GM19328 (cell line): Measurements from ENCODE around the gene COQ4.
"Not testable (repeated sequence)": the region's sequence is repeated elsewhere in the genome, so short reads cannot be mapped to it uniquely, and the experiment has no call there.

Experiments
- ATAC-seq: cut with Tn5 transposase; IDR thresholded peaks from one replicate; pipeline ENCODE4 v1.9.1; 2021; ENCODE audit warnings: mild to moderate bottlenecking, moderate library complexity; ENCODE audit not compliant: unreplicated experiment

COQ4 gene

DNA sequence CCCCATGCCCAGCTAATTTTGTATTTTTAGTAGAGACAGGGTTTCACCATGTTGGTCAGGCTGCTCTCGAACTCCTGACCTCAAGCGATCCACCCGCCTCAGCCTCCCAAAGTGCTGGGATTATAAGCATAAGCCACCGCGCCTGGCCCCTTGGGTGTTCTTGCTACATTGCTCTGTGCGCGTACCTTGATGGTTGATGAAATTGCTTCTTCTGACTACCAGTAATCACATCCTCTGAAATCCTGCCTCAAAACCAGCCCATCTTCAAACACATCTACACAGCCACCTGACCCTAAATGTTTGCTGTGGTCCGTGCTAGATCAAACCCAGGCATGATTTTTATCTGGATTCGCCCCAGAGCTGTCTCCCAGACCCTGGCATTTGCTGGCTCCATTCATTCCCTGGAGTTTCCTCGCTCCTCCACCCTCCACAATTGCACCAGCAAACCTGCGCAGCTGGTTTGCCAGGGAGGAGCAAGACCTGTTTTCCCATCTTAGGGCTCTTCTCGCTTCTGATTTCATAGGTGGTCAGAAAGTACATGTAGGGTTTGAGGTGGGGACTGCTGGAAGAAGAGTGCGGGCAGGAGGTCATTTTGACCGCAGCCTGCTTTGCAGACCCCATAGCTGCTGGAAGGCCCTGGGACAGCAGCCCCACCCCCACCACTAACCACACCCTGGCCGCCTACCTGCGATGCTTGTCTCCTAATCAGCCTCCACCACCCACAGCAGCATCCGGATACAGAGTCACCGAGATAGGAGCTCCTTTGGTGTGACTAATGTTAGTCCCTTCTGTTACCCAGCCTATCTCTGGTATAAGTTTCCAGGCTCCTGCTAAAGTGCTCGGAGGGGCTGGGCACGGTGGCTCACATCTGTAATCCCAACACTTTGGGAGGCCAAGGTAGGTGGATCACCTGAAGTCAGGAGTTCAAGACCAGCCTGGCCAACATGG, 23.8 kb upstream of the COQ4 start:
- no peak for ATAC-seq

DNA sequence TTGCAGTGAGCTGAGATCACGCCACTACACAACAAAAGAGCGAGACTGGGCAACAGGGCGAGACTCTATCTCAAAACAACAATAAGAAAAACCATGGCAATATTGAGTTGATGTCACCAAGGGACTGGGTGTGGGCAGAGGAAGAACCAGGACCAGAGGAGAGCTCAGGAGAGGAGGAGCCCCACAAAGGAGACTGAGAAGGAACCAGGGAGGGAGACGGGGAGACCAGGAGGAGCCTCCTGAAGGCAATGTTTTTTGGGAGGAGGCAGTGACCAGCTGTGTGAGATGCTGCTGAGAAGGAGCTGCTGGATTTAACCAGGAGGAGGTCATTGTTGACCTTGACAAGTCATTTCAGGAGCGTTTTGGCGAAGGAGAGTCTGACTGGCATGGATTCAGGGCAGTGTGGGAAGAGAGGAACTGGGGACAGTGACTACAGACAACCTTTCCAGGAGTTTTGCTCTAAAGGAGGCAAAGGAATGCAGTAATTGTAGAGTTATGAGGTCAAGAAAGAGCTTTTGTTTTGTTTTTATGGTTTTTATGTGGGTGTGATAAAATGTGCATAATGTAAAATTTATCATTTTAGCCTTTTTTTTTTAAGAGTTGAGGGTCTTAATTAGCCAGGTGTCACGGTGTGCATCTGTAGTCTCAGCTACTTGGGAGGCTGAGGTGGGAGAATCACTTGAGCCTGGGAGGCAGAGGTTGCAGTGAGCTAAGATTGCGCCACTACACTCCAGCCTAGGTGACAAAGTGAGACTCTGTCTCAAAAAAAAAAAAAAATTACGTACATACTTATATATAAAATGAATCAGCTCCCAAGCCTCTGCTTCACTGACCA, 18.3 kb upstream of the COQ4 start:
- no peak for ATAC-seq

DNA sequence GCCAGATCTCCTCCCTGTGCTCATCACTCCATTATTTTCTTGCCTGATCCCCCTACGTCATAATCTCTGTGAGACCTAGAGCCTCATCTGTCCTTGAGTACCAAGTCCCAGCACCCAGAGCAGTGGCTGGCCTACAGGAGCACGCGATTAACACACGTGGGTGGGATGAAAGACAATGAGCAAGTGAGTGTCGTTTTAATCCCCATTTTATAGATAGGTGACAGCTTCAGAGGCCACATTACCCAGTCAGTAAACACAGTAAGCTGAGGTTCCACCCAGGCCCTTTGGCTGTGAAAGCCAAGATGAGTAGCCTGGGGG, 17.7 kb upstream of the COQ4 start:
- ATAC-seq, result no peak

DNA sequence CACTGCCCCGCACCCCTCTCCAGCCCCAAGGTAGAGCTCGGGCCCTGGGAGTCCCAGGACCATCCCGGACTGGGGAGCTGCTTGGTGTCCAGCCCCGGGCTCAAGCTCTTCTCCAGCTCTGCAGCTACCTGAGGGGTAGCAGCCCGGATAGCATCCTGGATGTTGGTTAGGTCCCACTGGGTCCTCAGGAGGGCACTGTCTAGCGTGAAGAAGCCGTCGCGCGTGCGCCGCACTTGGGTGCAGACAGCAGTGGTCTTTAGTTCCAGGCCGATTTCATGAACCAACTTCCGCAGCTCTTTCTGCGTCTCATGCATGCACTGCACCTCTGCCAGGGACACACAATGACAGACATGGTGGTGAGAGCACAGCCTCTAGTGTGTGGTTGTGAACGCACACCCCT, 13.1 kb upstream of the COQ4 start:
- ATAC-seq, result no peak

DNA sequence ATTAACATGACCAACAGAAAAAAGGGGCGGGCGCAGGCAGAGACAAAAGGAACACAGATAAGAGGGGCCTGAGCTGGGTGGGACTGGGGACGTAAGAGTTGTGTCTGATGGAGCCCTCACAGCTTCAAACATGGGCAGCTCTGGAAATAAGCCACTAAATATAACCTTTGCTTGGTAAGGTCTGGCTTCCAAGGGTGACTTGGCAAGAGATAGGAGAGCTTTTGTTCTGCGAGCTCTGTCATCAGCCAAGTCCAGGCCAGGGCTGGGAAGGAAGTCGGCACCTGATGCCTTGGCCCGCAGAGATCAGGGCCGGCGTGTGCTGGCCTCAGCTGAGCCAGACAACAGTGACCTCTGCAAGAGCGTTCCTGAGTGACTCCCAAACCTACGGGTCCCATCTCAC, 12.2 kb upstream of the COQ4 start:
- ATAC-seq, result no peak

DNA sequence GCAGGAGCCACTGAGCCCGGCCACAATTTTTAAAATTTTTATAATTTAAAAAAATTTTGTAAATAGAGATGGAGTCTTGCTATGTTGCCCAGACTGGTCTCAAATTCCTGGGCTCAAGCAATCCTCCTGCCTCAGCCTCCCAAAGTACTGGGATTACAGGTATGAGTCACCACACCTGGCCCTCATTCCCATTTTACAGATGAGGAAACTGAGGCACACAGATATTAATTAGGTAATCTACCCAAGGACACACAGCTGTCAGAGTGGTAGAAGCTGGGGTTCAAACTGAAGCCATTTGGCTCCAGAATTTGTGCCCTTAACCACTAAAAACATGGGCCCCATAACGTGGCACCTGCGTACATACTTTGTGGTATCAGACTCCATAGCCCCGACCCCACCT, 7.9 kb upstream of the COQ4 start:
- no peak for ATAC-seq

DNA sequence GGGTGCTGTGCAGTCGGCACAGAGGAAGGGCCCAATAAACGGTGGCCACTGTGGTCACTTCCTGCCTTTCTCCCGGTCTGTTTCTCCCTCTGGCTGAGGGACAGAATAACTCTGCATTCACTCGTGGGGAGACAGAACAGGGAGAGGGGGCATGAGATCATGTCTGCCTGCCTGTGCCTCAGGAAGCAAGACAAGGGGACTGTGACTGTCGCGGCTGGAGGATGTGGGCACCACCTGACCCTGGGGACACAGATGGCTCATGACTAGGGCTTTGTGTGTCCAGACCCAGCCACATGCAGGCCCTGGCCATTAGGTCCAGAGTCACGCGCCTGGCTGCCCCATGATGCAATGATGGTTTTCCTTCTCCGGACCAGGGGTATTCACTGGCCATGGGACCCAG, 6.2 kb upstream of the COQ4 start:
- ATAC-seq, result no peak

DNA sequence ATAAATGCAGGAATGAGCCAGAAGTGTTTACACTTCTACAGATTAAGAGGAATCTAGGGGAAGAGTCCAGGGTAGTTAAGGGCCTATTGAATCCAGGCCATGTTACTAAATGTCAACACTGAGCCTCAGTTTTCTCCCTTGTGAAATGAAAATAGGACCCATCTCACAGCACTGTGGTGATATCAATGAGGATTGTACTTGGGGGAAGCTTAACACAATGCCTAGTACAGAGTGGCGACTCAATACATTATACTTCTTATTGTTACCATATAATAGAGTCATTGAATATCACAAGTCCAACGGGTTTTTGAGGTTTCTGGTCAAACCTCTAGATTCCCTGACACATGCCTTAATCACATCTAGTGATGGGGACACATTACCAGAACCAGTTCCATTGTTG, 5.0 kb upstream of the COQ4 start:
- ATAC-seq, result no peak

DNA sequence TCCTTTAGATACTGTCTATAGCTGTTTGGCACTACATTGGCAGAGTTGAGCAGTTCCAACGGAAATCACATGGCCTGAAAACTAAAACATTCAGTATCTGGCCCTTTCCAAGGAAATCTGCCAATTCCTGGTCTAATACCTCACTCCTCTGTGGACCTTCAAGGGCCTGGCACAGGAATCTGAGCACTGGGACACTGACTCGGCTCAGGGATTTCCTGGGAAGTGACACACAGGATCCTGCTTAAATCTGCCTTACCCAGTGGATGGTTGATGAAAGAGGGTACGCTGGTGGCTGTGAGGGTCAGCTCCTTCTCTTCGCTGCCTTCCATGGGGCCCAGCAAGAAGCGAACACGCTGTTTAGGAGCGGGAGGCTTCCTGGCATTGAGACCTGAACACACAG, 1.3 kb upstream of the COQ4 start:
- no peak for ATAC-seq

DNA sequence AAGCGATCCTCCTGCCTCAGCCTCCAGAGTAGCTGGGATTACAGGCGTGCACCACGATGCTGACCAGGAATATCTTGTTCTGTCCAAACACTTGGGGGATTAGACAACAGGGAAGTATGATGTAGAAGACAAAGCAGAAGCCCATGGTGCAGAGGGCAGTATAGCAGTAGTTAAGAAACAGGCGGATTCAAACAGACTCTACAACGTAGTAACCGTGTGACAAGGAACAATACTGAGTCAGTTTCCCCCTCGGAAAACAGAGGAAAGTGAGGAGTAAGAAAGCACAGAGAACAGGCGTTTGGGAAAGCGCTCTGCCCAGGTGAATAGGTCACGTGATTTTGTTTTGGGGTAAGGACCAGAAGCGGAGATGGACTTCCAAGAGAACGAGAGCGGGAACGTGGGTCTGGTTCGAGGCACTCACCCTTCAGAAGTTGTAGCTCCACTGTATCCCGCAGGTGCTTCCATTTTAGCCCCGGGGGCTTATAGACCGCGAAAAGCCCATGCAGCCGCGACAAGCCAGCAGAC, 698 bp upstream of the COQ4 start:
- peak; percentile 5 for ATAC-seq

DNA sequence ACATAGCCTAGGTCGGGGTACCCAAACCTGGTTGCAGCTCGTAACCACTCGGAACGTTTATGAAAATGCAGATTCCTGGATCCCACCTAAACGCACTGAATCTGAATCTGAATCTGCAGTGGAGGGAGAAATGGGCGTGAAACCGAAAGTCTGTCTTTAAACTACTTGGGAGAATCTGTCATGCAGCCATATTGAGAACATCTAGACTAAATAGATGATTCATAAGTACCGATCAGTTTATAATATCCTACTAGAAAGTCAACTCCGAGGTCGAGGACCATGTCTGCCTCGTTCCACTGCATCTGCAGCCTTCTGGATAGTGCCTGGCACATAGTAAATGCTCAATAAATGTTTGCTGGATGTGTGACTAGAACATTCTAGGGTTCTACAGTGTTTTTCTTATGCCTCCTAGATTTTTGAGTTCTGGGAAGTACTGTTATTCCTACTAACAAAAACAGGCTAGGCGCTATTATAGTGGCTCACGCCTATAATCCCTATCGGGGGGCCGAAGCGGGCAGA, 632 bp downstream of the COQ4 start:
- ATAC-seq, result no peak

DNA sequence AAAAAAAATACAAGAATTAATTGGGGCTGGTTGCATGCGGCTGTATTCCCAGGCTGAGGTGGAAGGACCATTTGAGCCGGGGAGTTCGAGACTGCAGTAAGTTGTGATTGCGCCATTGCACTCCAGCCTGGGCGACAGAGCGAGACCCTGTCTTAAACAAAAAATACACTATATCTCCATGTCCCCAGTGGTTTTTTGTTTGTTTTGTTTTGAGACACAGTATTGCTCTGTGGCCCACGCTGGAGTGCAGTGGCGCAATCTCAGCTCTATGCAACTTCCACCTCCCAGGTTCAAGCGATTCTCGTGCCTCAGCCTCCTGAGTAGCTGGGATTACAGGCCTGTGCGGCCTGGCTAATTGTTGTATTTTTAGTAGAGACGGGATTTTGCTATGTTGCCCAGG, 1.2 kb downstream of the COQ4 start:
- no peak for ATAC-seq

DNA sequence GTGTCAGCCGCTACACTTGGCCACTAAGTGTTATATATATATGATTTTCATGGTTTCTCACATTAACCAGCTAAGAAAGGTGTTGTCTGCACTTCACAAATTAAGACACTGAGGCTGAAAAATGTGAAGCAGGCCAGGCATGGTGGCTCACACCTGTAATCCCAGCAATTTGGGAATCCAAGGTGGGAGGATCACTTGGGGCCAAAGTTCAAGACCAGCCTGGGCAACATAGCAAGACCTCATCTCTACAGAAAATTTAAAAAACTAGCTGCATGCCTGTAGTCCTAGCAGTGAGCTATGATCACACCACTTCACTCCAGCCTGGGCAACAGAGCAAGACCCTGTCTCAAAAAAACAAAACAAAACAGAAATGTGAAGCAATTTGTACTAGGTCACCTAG, 1.8 kb downstream of the COQ4 start:
- ATAC-seq, result no peak

DNA sequence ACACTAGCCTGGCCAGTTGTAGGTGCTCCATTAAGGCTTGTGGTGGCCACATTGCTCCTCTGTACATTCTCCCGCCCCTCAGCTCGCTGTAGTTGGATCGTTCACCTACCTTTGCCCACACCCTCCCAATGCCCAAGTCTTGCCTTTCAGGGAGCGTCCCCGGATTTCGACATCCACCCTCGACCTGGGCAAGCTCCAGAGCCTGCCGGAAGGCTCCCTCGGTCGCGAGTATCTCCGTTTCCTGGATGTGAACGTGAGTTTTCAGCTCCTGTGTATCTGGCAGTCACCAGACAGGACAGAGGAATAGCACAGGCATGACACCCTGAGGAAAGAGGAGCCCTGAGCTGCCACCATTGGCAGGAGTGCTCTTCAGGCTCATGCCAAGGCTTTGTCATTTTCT, 3.0 kb downstream of the COQ4 start:
- no peak for ATAC-seq

DNA sequence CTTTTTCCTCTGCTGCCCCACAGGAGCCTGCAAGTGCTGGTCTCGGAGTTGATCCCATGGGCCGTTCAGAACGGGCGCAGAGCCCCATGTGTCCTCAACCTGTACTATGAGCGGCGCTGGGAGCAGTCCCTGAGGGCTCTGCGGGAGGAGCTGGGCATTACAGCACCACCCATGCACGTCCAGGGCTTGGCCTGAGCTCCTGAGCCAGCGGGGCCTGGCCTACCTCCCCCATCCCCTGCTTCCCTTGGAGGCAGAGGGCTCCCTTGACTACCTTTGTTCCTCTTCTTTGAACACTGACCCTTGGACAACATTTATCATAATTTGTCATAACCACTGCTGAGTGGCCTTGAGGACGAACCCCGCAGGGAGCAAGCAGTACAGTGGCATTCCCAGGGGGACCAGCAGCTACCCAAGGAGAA, 10.8 kb downstream of the COQ4 start:
- no peak for ATAC-seq

DNA sequence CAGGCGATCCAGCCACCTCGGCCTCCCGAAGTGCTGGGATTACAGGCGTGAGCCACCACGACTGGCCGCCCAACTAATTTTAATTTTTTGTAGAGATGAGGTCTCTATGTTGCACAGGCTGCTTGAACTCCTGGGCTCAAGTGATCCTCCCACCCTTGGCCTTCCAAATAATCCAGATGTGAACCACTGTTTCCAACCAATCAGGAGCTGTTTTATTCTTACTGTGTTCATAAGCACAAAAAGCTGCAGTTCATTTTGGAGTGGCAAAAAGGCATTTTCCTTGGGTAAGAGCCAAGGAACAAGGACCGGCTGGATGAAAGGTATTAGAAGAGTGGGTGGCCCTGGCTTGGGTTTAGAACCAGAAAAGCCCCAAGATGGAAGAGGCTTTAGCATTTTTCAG, 12.5 kb downstream of the COQ4 start:
- no peak for ATAC-seq

DNA sequence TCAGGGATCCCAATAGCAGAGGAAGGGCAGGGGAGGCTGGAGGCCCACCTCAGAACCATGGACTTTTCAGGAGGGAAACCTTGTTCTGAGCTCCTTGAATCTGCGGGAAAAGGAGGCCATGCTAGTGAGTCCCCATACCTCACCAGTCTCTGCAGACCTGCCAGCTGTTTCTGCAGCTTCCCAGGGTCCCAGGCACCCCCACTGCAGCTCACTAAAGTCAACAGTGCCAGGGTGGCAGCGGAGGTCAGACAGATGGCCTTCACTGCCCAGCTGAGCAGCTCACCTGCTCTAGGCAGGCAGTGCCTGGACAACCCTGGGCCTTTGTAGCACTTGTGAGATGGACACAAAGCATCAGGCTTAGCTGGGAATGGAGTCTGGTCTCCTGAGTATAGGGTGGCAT, 13.3 kb downstream of the COQ4 start:
- no peak for ATAC-seq

DNA sequence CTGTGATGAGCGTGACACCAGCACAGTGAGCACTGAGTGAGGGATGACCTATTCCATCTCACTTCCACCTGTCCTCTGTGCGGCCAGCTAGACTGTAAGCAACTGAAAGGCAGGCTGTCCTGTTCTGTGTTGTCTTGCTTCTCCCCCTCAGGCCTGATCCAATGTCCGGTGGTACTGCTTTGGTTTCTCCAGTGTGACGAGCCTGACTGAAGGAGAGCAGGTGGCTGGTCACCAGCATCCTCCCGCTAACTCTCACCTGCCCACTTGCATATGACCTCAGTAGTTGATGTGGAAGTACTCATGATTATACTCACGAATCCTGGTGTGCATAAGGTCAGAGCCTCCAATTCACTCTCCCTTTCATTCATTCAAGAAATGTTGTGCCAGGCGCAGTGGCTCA, 15.3 kb downstream of the COQ4 start:
- ATAC-seq, result no peak

DNA sequence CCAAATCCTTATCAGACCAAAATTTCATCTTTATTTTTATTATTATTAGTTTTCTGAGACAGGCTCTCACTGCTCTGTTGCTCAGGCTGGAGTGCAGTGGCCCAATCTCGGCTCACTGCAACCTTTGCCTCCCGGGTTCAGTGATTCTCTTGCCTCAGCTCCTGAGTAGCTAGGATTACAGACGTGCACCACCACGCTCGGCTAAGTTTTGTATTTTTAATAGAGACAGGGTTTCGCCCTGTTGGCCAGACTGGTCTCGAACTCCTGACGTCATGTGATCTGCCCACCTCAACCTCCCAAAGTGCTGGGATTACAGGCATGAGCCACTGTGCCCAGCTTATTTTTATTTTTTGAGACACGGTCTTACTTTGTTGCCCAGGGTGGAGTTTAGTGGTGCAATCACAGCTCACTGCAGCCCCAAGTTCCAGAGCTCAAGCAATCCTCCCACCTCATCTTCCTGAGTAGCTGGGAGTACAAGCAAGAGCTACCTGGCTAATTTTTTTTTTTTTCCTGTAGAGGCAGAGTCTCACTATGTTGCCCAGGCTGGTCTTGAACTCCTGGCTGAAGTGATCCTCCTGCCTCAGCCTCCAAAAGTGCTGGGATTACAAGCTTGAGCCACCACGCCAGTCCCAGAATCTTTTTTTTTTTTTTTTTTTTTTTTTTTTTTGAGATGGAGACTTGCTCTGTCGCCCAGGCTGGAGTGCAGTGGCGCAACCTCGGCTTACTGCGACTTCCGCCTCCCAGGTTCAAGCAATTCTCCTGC, 16.4 kb downstream of the COQ4 start:
- not testable (repeated sequence) for ATAC-seq

DNA sequence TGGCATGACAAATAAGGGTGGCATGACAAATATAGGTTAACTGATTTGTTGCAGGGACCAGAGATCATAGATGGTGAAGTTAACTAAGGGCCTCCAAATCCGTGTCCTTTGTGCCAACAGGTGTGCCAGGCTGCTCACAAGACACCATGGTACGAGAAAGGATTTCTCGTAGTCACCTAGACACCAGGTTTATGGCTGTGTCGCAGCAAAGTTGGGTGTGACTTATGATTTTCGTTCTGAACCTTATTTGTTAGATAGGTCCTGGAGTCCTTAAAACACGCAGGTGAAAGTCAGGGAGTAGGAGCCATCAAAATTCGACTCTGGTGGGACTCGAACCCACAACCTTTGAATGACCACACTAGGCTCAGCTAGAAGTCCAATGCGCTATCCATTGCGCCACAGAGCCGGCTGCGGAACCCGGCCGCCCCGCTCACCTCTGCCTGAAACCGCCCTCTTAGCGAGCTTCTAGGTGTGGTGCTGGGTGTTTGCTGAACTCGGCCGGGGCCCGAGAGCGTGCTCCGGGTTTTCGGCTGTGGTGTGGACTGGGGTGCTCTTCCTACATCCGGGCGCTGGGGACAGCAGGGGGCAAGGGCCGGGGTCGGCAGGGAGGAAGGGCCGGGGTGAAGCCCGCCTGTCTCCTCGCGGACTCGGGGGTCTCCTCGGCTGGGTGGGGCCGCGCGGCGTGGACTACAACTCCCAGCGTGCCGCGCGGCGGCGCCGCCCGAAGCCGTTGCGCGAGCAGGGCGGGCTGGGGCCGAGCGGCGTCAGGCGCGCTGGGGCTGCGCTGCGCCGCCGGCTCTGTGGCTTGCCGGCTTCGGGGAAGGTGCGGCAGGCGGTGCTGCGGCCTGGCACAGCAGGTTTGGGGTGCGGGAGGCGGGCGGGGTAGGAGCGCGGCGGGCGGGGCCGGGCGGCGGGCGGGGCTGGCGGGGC, 17.4 kb downstream of the COQ4 start, which contains the start of gene SLC27A4:
Gene SLC27A4 (plus strand): TSS at position 767 of the 930 bp plus-strand sequence. CDS start 2,606 bp downstream, outside the sequence.
- peak; percentile 80 for ATAC-seq
